Tibial nerve (tissue), 4 donors: ENCODE results near the gene CALHM5. TPM values are rescaled to one million over a fixed set of nuclear protein-coding genes. Genes with fewer than 3 reads are reported as not detected.

Experiments
- DNase-seq, 2 donors: peaks; one replicate each; pipeline ENCODE4 v3.0.0-alpha.2; 2019; ENCODE audit warnings: low spot score in 2 of 2
- H3K27ac ChIP-seq, 4 donors: fragments of 200-600 bp; sonication (generic) in 3 of 4; one replicate each; pipeline ENCODE4 v1.5.1; 2017 to 2019; ENCODE audit warnings: mild to moderate bottlenecking in 1 of 4
- H3K27me3 ChIP-seq, 2 donors: fragments of 200-600 bp; sonication (generic) in 1 of 2; one replicate each; pipeline versions ENCODE4 v1.5.1 to v1.6.0; 2017 to 2019
- H3K36me3 ChIP-seq, 3 donors: fragments of 200-600 bp; sonication (generic); one replicate each; pipeline ENCODE4 v1.5.1; 2018 to 2019
- H3K4me1 ChIP-seq, 4 donors: fragments of 200-600 bp; sonication (generic) in 3 of 4; one replicate each; pipeline ENCODE4 v1.5.1; 2017 to 2019
- H3K4me3 ChIP-seq, 4 donors: fragments of 200-600 bp; sonication (generic) in 3 of 4; one replicate each; pipeline ENCODE4 v1.5.1; 2017 to 2019; ENCODE audit warnings: mild to moderate bottlenecking in 1 of 4, moderate library complexity in 1 of 4
- H3K9me3 ChIP-seq, 4 donors: fragments of 200-600 bp; sonication (generic) in 3 of 4; one replicate each; pipeline ENCODE4 v1.5.1; 2017 to 2019
- CTCF ChIP-seq, 5 experiments: fragments of 200-600 bp in 3 of 5; fragments of 450-650 bp in 2 of 5; sonication (generic) in 3 of 5; IDR thresholded peaks; one replicate each; pipeline ENCODE4 v1.5.1; 2016 to 2019; ENCODE audit warnings: antibody characterized with exemption in 5 of 5, mild to moderate bottlenecking in 3 of 5, moderate library complexity in 2 of 5
- EP300 ChIP-seq, 2 donors: sonication (generic); formaldehyde crosslinking; IDR thresholded peaks; one replicate each; pipeline ENCODE4 v1.6.1; 2017; ENCODE audit warnings: antibody characterized with exemption in 2 of 2, mild to moderate bottlenecking in 1 of 2
- POLR2A ChIP-seq, 2 donors: fragments of 450-650 bp; IDR thresholded peaks; one replicate each; pipeline ENCODE4 v1.6.1; 2017; ENCODE audit warnings: antibody characterized with exemption in 2 of 2, mild to moderate bottlenecking in 2 of 2, moderate library complexity in 2 of 2
- WGBS, 2 donors: methylation state at CpG; one replicate each; pipeline ENCODE4 v1.1.5; 2018; 5-methylcytosine and 5-hydroxymethylcytosine counted together
- total RNA-seq, 4 donors: library from RNA; depleted of rRNA; stranded (reverse); fragments of >200 nt; gene quantifications; one replicate each; pipeline ENCODE4 v1.1.0, GENCODE V29; 2016

CALHM5 gene
- total RNA-seq, 4 donors from 2014 or later, result 4.5 to 5.7 (median 5.0) TPM

DNA sequence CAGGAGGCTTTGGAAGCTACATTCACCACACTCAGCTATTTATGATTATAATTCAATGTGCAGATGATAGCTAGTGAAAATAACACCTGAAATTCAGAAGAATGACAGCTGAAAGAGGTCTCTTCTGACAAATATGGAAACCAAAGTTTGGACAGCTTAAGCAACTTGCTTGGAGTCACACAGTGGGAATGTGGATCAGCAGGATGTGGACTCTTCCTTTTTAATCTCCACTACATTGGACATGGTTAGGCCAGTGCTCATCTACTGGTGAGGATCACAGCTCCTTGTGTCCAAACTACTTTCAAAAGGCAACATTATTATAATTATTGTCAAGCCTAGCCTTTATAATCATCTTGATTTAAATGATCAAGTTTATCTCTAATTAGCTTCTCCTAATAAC, 23.7 kb downstream of the CALHM5 start:
- Histone ChIP-seq H3K4me1 (peaks cover 0 to 3% (median 0%) of the 10 kb centered on the region in 4 donors), H3K36me3 (no peaks in the 10 kb centered on the region), H3K9me3 (no peaks in the 10 kb centered on the region), H3K27ac (no peak overlapping the region), H3K27me3 (no peaks in the 10 kb centered on the region), H3K4me3 (no peak overlapping the region)
- DNase-seq, result no peak
- TF ChIP-seq POLR2A (IDR thresholded peaks at IDR 0.05), result no peak
- no peak for TF ChIP-seq EP300 (IDR thresholded peaks at IDR 0.05)
- no peak for TF ChIP-seq CTCF (IDR thresholded peaks at IDR 0.05)

DNA sequence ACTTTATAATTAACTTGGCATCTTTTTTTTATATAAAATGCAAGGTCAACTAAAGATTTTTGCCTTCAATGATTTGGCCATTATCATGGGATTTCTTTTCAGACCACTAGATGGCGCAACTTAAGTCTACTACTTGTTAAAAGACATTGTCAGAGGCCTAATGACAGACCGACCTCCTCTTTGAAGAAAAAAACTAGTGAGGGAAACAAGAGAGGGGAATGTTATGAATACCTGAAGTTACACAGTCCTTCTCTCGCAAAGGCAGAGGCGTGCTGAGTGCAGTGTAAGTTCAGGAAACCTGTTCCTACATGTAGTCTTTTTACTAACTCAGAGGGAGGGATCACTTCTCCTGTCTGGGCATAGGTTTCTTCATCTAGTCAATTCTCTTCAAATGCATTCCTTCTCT, 24.8 kb downstream of the CALHM5 start:
- H3K9me3 ChIP-seq, result no peaks in the 10 kb centered on the region
- TF ChIP-seq POLR2A (IDR thresholded peaks at IDR 0.05) (no peak), CTCF (IDR thresholded peaks at IDR 0.05) (peak; percentile 56 to 79 (median 60))
- H3K27me3 ChIP-seq, result no peaks in the 10 kb centered on the region
- no peak overlapping the region for H3K4me3 ChIP-seq
- peak in 1 of 2 donors; percentile 68 for DNase-seq
- 15 to 18% methylated on average over 4 of the region's 4 CpGs for WGBS, 2 donors
- H3K27ac ChIP-seq, result no peak overlapping the region
- H3K4me1 ChIP-seq, result no peaks in the 10 kb centered on the region
- H3K36me3 ChIP-seq, result no peaks in the 10 kb centered on the region

- DNase-seq, result no peak
- Histone ChIP-seq H3K27ac (no peak overlapping the region), H3K36me3 (no peaks in the 10 kb centered on the region), H3K4me3 (no peak overlapping the region), H3K4me1 (no peaks in the 10 kb centered on the region), H3K9me3 (no peaks in the 10 kb centered on the region), H3K27me3 (no peaks in the 10 kb centered on the region)
- TF ChIP-seq POLR2A (IDR thresholded peaks at IDR 0.05), result no peak
- TF ChIP-seq EP300 (IDR thresholded peaks at IDR 0.05), result no peak
- no peak for TF ChIP-seq CTCF (IDR thresholded peaks at IDR 0.05)
Measured at GRCh38 chr6:116542426-116542825, 31.0 kb downstream of the CALHM5 start.

DNA sequence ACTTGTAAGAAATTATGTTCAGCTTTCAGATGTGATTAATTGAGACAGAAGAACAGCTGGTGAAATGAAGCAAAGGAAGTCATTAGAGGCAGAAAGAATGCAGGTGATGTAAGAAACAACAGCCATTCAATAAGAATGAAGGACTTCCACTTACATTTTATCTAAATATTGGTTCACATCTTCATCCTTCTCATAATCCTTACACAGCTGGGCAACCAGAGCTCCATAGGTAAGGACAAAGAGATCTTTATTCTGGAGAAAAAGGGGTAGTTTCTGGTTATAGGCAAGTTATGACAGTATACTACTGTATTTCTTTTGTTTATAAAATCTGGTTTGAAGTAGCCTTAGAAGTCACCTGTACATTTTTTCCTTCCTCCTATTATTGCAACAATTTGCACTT, 31.7 kb downstream of the CALHM5 start:
- Histone ChIP-seq H3K27me3 (no peaks in the 10 kb centered on the region), H3K9me3 (no peaks in the 10 kb centered on the region), H3K36me3 (no peaks in the 10 kb centered on the region), H3K27ac (no peak overlapping the region), H3K4me3 (no peak overlapping the region), H3K4me1 (no peaks in the 10 kb centered on the region)
- no peak for DNase-seq
- TF ChIP-seq CTCF (IDR thresholded peaks at IDR 0.05) (no peak), EP300 (IDR thresholded peaks at IDR 0.05) (no peak), POLR2A (IDR thresholded peaks at IDR 0.05) (no peak)

DNA sequence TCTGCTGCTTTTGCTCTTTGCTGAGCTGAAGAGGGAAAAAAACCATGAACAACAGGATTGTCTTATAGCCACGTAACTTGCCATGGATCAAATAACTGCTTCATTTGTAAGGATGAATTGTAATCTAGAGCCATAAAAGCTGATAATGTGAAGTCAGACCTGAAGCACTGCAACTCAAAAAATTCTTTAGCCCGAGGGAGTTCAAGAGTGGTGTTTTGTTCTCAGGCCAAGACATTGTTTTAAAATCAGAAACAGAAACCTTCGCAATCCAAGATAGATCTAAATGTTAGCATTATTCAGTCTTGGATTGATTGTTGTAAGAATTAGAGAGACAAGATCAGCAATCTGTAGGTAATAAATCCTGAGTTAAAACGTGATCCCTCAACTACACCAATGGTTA, 34.2 kb downstream of the CALHM5 start, which contains the start of gene TRAPPC3L:
TRAPPC3L (minus strand) TSS at position 34 of the 400 bp plus-strand sequence. CDS start 170 bp downstream, outside the sequence.
- 24 to 35% methylated on average over 4 of the region's 4 CpGs for WGBS, 2 donors
- no peaks in the 10 kb centered on the region for H3K4me1 ChIP-seq
- no peak for DNase-seq
- H3K27ac ChIP-seq, result no peak within 1 kb of the TSS
- H3K36me3 ChIP-seq, result no peaks in the 10 kb centered on the region
- H3K9me3 ChIP-seq, result no peaks in the 10 kb centered on the region
- no peaks in the 10 kb centered on the region for H3K27me3 ChIP-seq
- TF ChIP-seq CTCF (IDR thresholded peaks at IDR 0.05) (no peak), POLR2A (IDR thresholded peaks at IDR 0.05) (no peak), EP300 (IDR thresholded peaks at IDR 0.05) (no peak)
- H3K4me3 ChIP-seq, result no peak within 1 kb of the TSS
